ENCODE data around the gene IRF7.

The IRF7 gene

DNA sequence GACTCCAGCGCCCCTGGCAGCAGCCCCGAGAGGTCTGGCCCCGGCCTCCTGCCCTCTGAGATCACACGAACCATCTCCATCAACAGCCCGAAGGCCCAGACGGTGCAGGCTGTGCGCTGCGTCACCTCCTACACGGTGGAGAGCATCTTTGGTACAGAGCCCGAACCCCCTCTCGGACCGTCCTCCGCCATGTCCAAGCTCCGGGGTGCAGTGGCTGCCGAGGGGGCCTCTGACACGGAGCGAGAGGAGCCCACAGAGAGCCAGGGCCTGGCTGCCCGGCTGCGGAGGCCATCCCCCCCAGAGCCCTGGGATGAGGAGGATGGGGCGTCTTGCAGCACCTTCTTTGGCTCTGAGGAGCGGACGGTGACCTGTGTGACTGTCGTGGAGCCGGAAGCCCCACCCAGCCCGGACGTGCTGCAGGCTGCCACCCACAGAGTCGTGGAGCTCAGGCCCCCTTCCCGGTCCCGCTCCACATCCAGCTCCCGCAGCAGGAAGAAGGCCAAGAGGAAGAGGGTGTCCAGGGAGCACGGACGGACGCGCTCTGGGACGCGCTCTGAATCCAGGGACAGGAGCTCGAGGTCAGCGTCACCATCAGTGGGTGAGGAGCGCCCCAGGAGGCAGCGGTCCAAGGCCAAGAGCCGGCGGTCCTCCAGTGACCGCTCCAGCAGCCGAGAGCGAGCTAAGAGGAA, 7.6 kb downstream of the IRF7 start:
- DNase-seq = no peak

- no peak for DNase-seq
Observed at GRCh38 chr11:607020-607780, 8.6 kb downstream of the IRF7 start.

DNA sequence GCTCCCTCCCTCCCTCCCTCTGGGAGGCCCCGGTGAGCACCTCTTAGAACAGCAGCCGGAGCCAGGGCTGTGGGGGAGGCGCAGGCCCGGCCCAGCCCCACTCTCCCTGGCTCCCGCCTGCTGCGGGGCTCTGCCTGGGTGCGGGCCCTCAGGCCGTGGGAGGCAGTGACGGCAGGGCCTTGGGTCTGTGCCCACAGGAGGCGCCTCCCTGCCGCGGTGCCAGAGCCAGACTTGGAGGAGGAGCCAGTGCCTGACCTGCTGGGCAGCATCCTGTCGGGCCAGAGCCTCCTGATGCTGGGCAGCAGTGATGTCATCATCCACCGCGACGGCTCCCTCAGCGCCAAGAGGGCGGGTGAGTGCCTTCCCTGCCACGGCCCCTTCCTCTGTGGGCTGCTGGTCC, 9.5 kb downstream of the IRF7 start:
- peak in 8 of 14 donors; percentile 8 to 90 (median 31) for DNase-seq

GRCh38 chr11:605286-606129, 10.2 kb downstream of the IRF7 start:
- DNase-seq = no peak

DNA sequence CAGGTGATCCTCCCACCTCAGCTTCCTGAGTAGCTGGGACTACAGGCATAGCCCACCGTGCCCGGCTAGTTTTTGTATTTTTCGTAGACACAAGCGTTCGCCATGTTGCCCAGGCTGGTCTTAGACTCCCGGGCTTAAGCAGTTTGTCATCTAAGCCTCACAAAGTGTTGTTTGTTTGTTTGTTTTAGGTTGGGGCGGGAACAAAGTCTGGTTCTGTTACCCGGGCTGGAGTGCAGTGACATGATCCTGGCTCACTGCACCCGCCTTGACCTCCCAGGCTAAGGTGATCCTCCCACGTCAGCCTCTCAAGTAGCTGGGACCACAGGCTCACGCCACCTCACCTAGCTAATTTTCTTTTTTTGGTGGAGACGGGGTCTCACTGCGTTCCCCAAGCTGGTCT, 12.6 kb downstream of the IRF7 start:
- DNase-seq = no peak

GRCh38 chr11:601573-602245, 14.0 kb downstream of the IRF7 start:
- no peak for DNase-seq

DNA sequence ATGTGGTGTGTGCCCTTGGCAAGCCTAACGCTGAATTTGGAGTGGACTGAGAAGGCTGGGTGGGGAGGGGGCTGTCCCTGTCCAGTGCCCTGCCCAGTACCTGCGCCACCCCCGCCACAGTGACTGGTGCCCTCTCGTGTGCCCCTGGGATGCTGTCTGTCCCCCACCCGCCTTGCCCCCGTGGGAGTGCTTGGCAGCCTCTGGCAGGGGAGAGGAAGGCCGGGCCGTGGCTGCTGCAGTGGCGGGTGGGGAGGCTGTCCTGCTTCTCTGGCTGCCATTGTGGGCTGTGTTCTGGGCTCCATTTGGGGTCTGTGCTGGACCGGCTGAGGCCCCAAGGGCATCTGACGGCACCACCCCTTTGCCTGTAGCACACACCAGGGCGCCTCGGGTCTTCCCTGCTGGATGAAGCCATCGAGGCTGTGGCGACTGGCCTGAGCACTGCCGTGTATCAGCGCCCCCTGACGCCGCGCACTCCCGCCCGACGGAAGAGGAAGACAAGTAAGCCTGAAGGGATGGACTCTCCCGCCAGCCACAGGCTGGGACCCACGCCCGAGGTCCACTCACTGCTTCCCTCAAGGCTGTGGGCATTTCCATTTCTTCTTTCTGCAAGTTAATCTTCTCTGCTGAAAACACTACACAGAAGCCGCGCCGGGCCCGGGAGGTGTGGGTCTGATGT, 17.6 kb downstream of the IRF7 start:
- DNase-seq = no peak

GRCh38 chr11:597166-597725, 18.5 kb downstream of the IRF7 start:
- no peak for DNase-seq

DNA sequence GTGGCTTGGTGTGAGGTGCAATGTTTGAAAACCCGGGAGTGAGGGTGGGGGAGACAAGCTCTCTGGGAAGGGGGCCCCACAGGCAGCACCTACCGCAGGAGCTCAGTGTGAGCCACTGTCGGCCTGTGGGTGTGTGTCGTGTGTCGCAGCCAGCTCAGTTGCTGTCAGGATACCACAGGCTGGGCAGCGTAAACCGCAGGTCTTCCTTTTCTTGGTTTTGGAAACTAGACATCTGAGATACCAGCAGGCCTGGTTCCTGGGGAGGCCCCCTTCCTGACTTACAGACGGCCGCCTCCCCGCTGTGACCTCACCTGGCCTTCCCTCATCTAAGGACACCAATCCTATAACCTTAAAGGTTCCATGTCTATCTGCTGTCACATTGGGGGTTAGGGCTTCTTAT, 19.4 kb downstream of the IRF7 start:
- DNase-seq = no peak

- no peak for DNase-seq
Observed at GRCh38 chr11:595400-595799, 20.4 kb downstream of the IRF7 start.

GRCh38 chr11:593347-593746, 22.4 kb downstream of the IRF7 start:
- no peak for DNase-seq

- no peak for DNase-seq
Observed at GRCh38 chr11:592918-593317, 22.8 kb downstream of the IRF7 start.

GRCh38 chr11:592501-592900, 23.2 kb downstream of the IRF7 start:
- DNase-seq = no peak

- peak in 1 of 14 donors; percentile 37 for DNase-seq
Observed at GRCh38 chr11:590997-591396, 24.8 kb downstream of the IRF7 start.

DNA sequence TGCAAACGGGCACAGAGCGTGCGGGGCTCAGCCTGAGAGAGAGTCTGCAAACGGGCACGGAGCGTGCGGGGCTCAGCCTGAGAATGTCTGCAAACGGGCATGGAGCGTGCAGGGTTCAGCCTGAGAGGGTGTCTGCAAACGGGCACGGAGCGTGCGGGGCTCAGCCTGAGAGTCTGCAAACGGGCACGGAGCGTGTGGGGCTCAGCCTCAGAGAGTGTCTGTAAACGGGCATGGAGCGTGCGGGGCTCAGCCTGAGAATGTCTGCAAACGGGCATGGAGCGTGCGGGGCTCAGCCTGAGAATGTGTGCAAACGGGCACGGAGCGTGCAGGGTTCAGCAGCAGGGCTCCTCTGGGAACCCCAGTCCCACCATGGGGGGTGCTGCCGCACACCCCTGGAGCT, 26.0 kb downstream of the IRF7 start:
- DNase-seq = no peak

DNA sequence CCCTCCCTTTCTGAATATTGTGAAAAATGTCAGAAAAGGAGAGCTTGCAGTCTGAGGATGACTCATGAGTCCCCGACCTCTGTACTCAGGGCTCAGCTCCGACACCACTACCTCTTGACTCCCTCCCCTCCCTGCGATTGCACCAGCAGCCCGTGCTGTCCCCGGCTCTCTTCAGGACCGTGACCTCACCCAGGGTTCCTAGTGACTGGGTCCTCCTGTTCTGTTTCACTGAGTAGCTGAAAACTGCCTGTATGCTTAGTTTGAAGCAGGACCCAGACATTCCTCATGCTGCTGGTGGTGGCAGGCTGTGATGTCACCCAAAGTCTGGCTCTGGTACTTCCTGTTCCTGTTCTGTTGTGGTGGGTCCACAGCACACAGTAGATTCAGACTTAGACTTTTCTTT, 27.8 kb downstream of the IRF7 start:
- DNase-seq = peak in 2 of 14 donors; percentile 29 to 40

DNA sequence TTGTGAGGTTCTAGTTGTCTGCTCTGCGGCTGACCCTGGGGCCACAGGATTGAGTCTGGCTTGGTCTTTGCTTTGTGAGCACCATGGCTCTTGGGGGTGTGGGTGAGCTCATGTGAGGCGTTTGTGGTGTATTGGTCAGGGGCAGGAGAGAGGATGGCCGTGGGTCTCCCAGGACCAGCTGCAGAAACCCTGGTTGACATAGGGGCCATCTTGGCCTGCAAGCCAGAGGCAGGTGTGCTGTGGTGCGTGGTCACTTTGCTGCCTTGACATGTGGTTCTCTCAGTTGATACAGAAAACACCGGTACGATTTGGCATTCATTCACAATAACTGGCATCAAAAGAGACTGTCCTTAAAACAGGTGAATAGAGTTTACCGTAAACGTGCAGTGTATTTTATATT, 28.2 kb downstream of the IRF7 start:
- no peak for DNase-seq

DNA sequence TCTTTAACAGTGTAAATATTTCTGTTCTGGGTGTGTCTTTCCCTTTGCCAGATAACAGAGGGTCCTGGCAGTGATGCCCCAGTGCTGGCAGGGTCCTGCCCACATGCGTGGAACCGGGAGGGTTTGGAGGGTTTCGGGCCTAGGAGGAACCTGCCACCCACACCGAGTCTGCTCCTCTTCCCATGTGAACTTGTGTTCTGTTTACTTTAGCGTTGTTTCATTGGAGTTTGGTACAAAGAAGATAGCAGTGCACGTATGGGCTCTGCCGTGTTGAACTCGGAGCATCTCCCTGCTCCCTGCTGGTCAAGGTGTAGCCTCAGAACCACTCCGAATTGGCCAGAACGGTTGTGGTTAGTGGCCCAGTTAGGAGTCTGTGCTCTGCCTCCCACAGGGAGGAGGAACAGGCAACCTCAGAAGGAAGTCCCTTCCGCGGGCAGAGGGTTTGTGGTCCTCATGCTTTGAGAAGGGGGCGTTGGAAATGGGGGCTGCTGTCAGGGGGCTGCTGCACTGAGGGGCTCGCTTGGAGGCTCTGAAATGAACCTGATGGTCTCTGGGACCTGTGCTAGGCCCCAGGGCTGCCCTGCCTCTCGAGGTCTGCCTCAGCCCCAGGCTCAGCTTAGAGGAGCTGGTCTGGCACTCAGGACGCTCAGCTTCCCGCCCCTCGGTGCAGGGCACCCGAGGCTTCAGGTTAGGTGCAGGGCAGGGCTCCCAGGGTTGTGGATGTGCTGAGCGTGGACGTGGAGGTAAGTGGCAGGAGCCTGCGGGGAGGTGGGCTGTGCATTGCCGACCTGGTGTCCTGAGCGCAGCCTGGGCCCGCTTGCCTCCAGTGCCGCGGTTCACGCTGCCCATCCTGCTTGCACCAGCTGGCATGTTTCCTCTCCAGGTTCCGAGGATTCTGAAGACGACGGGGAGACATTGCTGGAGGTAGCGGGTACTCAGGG, 29.1 kb downstream of the IRF7 start:
- DNase-seq = no peak

- DNase-seq = no peak
Observed at GRCh38 chr11:584287-584686, 31.5 kb downstream of the IRF7 start.

DNA sequence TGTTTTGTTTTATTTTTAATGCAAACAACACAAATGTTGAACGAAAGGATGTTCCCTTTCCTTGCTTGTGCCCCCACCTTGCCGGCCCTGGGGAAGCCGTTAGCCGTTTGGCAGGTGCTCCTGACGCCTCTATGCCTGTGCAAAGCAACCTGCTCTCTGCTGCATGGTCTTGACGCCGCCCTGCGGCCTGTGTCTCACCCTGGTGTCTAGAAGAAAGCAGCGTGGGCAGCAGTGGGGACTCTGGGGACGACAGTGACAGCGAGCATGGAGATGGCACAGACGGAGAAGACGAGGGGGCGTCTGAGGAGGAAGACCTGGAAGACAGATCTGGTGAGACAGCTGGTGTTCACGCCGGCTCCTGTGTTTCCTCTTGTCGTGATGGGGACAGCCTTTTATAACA, 34.0 kb downstream of the IRF7 start:
- peak in 1 of 14 donors; percentile 32 for DNase-seq

DNA sequence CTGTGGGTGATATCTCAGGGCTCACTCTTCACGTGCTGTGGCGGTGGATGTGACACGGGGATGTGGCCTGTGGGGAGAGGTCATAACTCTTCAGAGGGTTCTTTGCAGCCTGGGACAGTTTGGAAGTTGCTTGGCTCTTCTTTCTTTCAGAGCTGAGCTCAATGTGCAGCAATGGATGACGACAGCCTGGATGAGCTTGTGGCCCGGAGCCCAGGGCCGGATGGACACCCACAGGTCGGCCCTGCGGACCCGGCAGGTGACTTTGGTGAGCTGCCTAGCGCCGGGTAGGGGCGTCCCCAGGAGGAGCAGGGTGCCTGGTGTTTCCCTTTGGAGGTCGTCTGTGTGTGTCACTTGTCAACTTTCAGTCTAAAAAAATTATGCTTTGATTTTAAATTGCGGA, 34.4 kb downstream of the IRF7 start:
- DNase-seq = peak in 1 of 14 donors; percentile 23
